Mammary epithelial cell (primary cell): ENCODE measurements around the gene KIF6.
"Not testable (repeated sequence)": the region's sequence is repeated elsewhere in the genome, so short reads cannot be mapped to it uniquely, and the experiment has no call there.

ENCODE experiments used
- CTCF ChIP-seq, 2 donors: IDR thresholded peaks in 1 of 2; conservative IDR thresholded peaks in 1 of 2; 2 replicates each; pipeline ENCODE4 v1.5.1; 2011 to 2012; ENCODE audit warnings: inconsistent platforms in 2 of 2, low read length in 2 of 2, mild to moderate bottlenecking in 2 of 2, control low read depth in 1 of 2, low read depth in 1 of 2; ENCODE audit not compliant: insufficient read depth in 1 of 2; ENCODE audit errors: extremely low read depth in 1 of 2
- EZH2 ChIP-seq: IDR thresholded peaks from 2 replicates; pipeline ENCODE4 v1.6.1; 2012; ENCODE audit warnings: low read length, inconsistent platforms, borderline replicate concordance

GRCh38 chr6:39502362-39502955 lies 222.7 kb downstream of the KIF6 start:
- not testable (repeated sequence) for TF ChIP-seq CTCF (conservative IDR thresholded peaks at IDR 0.05 in 1 of 2, IDR thresholded peaks at IDR 0.05 in 1 of 2; ENCODE audit: extremely low read depth in 1 of 2, insufficient read depth in 1 of 2, low read depth in 1 of 2, low read length in 2 of 2); EZH2
